Gastroesophageal sphincter (tissue), 3 donors: ENCODE results near the gene MAGEB2.

Experiments
- POLR2A ChIP-seq, 2 donors: fragments of 450-650 bp; IDR thresholded peaks; one replicate each; pipeline ENCODE4 v1.6.1; 2017; ENCODE audit warnings: antibody characterized with exemption in 2 of 2, mild to moderate bottlenecking in 2 of 2, moderate library complexity in 1 of 2
- POLR2AphosphoS5 ChIP-seq: sonication (generic); formaldehyde crosslinking; IDR thresholded peaks from one replicate; pipeline ENCODE4 v1.6.1; 2017; ENCODE audit warnings: antibody characterized with exemption
- TF ChIP-seq, protein P1 (sequence below), 4 experiments: fragments of 200-600 bp in 2 of 4; fragments of 450-650 bp in 2 of 4; sonication (generic) in 1 of 4; IDR thresholded peaks; one replicate each; pipeline ENCODE4 v1.5.1; 2017 to 2019; ENCODE audit warnings: antibody characterized with exemption in 4 of 4, mild to moderate bottlenecking in 2 of 4, moderate library complexity in 2 of 4

DNA sequence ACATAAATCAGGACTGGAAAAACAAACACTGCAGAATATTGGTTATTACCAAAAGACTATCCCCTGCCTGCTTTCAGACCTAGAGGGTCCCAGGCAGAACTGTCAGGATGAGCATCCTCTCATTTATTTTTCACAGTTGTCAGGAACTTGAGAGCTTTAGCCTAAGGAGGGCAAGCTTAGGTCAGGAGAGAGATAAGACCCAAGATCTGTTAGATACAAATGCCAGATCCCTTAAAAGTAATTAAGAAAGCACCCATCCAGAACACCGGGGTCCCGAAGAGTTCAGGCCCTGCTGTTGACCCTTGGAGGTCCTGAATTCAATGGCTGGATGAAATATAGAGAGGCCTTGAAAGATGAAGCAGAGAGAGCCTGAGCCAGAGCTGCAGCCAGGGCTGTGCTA lies 9.2 kb downstream of the MAGEB2 start:
- TF ChIP-seq, protein P1, sequence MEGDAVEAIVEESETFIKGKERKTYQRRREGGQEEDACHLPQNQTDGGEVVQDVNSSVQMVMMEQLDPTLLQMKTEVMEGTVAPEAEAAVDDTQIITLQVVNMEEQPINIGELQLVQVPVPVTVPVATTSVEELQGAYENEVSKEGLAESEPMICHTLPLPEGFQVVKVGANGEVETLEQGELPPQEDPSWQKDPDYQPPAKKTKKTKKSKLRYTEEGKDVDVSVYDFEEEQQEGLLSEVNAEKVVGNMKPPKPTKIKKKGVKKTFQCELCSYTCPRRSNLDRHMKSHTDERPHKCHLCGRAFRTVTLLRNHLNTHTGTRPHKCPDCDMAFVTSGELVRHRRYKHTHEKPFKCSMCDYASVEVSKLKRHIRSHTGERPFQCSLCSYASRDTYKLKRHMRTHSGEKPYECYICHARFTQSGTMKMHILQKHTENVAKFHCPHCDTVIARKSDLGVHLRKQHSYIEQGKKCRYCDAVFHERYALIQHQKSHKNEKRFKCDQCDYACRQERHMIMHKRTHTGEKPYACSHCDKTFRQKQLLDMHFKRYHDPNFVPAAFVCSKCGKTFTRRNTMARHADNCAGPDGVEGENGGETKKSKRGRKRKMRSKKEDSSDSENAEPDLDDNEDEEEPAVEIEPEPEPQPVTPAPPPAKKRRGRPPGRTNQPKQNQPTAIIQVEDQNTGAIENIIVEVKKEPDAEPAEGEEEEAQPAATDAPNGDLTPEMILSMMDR (IDR thresholded peaks at IDR 0.05): no peak
- TF ChIP-seq POLR2A (IDR thresholded peaks at IDR 0.05): no peak
- no peak for TF ChIP-seq POLR2AphosphoS5
